ENCODE measurements around the gene GLP1R. TPM values are rescaled to one million over a fixed set of nuclear protein-coding genes. Genes with fewer than 3 reads are reported as not detected.

GLP1R gene
- total and polyA plus RNA-seq, 2 of the 4 experiments (the other 2 are of a cell fraction), result not detected

- TF ChIP-seq BHLHE40 (IDR thresholded peaks at IDR 0.05; ENCODE audit: low read depth, low read length), result no peak
- TF ChIP-seq RFX5 (IDR thresholded peaks at IDR 0.05; ENCODE audit: low read depth, low read length), result no peak
- no peak for TF ChIP-seq CTCF (conservative IDR thresholded peaks at IDR 0.05; ENCODE audit: low read depth, low read length)
- TF ChIP-seq FOS (IDR thresholded peaks at IDR 0.05; ENCODE audit: low read depth, low read length), result no peak
- TF ChIP-seq POLR2A (IDR thresholded peaks at IDR 0.05; ENCODE audit: low read depth, low read length), result no peak
- no peak for TF ChIP-seq ELK1 (IDR thresholded peaks at IDR 0.05; ENCODE audit: borderline replicate concordance, low read depth, low read length)
- no peak for TF ChIP-seq MAFK (IDR thresholded peaks at IDR 0.05; ENCODE audit: low read depth, low read length)
- TF ChIP-seq CEBPB (IDR thresholded peaks at IDR 0.05; ENCODE audit: low read depth, low read length), result no peak
- no peak for TF ChIP-seq MXI1 (IDR thresholded peaks at IDR 0.05; ENCODE audit: borderline replicate concordance, low read depth, low read length)
- no peak for TF ChIP-seq NFE2L2 (IDR thresholded peaks at IDR 0.05; ENCODE audit: low read depth, low read length)
- TF ChIP-seq RCOR1 (IDR thresholded peaks at IDR 0.05; ENCODE audit: insufficient replicate concordance, low read length), result no peak
- no peak for TF ChIP-seq USF2 (IDR thresholded peaks at IDR 0.05; ENCODE audit: low read depth, low read length)
- TF ChIP-seq MAZ (IDR thresholded peaks at IDR 0.05; ENCODE audit: borderline replicate concordance, low read depth, low read length), result no peak
- no peak for TF ChIP-seq CHD1 (IDR thresholded peaks at IDR 0.05; ENCODE audit: low read depth, low read length)
- no peak for TF ChIP-seq RAD21 (IDR thresholded peaks at IDR 0.05; ENCODE audit: low read length)
- no peak for TF ChIP-seq SMC3 (IDR thresholded peaks at IDR 0.05; ENCODE audit: low read depth, low read length)
These were observed 8.1 kb downstream of the GLP1R start for GRCh38 chr6:39056681-39057080.

More at GRCh38 chr6:39056681-39057080, 8.1 kb downstream of the GLP1R start:
- H2BK120ac ChIP-seq (ENCODE audit: low read depth, low read length), result no peak overlapping the region
- H3K27ac ChIP-seq (ENCODE audit: insufficient read depth, low read length), result no peak overlapping the region
- dilution Hi-C loops (cut with HindIII; ENCODE audit: low sequenced_read_pairs, unreplicated experiment) (no loop called here), intact Hi-C loops (cut with micrococcal nuclease) (no loop called here), in situ Hi-C loops (cut with MboI; ENCODE audit: low sequenced_read_pairs) (no loop called here)
- POLR2A ChIA-PET (ENCODE audit: unreplicated experiment), result no interaction called here
- H3K4me2 ChIP-seq (ENCODE audit: low read depth, low read length), result no peak overlapping the region
- H3K4ac ChIP-seq (ENCODE audit: low read depth, low read length), result no peak overlapping the region
- no peak for DNase-seq
- no peak overlapping the region for H2AFZ ChIP-seq (replicated peaks; ENCODE audit: low read length, poor library complexity)
- no peak overlapping the region for H3K9ac ChIP-seq (ENCODE audit: low read depth, low read length)
- no peak overlapping the region for H3K4me3 ChIP-seq (ENCODE audit: insufficient read depth, low read depth, low read length)
- H3K18ac ChIP-seq (ENCODE audit: low read depth, low read length), result no peak overlapping the region
- BruUV-seq (replicated peaks), result no TSS peak
- H3K9me1 ChIP-seq (ENCODE audit: insufficient read depth, low read length), result no peaks in the 10 kb centered on the region
- no peaks in the 10 kb centered on the region for H3K79me1 ChIP-seq (ENCODE audit: low read depth in 1 of 2, low read length in 2 of 2)
- no peaks in the 10 kb centered on the region for H3K4me1 ChIP-seq (ENCODE audit: control insufficient read depth, insufficient read depth, low read length)
- H2BK15ac ChIP-seq (ENCODE audit: low read depth, low read length), result no peak overlapping the region
- ATAC-seq (ENCODE audit: low read depth), result no peak
- no peak overlapping the region for H3K14ac ChIP-seq (replicated peaks; ENCODE audit: low read depth, low read length)
- WGBS, 2 experiments (ENCODE audit: extremely low coverage in 2 of 2, insufficient read length in 1 of 2), result no CpG with 5 or more reads among the region's 9 CpGs
- H4K5ac ChIP-seq (ENCODE audit: low read depth, low read length), result no peak overlapping the region
- no peaks in the 10 kb centered on the region for H4K20me1 ChIP-seq (ENCODE audit: insufficient read depth, low read length)
- H3K23ac ChIP-seq (ENCODE audit: low read depth, low read length), result no peak overlapping the region
- no peak overlapping the region for H4K91ac ChIP-seq (ENCODE audit: insufficient read depth, low read depth, low read length)
- no peaks in the 10 kb centered on the region for H3K36me3 ChIP-seq (ENCODE audit: control insufficient read depth, insufficient read depth, low read length)
- no peak overlapping the region for H2AK5ac ChIP-seq (ENCODE audit: low read depth, low read length)
- CTCF ChIA-PET, result no interaction called here
- peaks cover 10% of the 10 kb centered on the region for H3K27me3 ChIP-seq (ENCODE audit: control insufficient read depth, insufficient read depth, low read length)
- no peak overlapping the region for H2BK5ac ChIP-seq (ENCODE audit: low read depth, low read length, poor library complexity, severe bottlenecking)
- no peak overlapping the region for H2BK20ac ChIP-seq (ENCODE audit: low read depth, low read length)
- H2AK9ac ChIP-seq (replicated peaks; ENCODE audit: low read depth, low read length, poor library complexity), result no peak overlapping the region
- no peaks in the 10 kb centered on the region for H3K9me3 ChIP-seq (ENCODE audit: control insufficient read depth, insufficient read depth, low read length)
- H3K56ac ChIP-seq (ENCODE audit: extremely low read depth, insufficient read depth, low read length), result no peak overlapping the region
- H4K8ac ChIP-seq (ENCODE audit: low read depth in 2 of 2, low read length in 2 of 2), result no peak overlapping the region
